ENCODE measurements around the gene ORC6.
A peak's percentile ranks its signal among the peaks of the same experiment; 100 is the strongest.
"Not testable (repeated sequence)": the region's sequence is repeated elsewhere in the genome, so short reads cannot be mapped to it uniquely, and the experiment has no call there.

Gene ORC6

GRCh38 chr16:46689365-46690280 lies at the start of gene ORC6:
Gene ORC6, plus strand, starts transcription at chr16:46689659. Its CDS starts 47 bp downstream, at chr16:46689706.
- peak; percentile 96 to 100 (median 100) for DNase-seq

- no peak for DNase-seq
These were observed 40.8 kb upstream of the ORC6 start for GRCh38 chr16:46648656-46649055.

- no peak for DNase-seq
These were observed 39.7 kb upstream of the ORC6 start for GRCh38 chr16:46649588-46650253.

- DNase-seq = no peak
These were observed 39.2 kb upstream of the ORC6 start for GRCh38 chr16:46650254-46650623.

GRCh38 chr16:46651305-46651704 lies 38.2 kb upstream of the ORC6 start:
- DNase-seq = no peak

GRCh38 chr16:46658925-46659324 lies 30.5 kb upstream of the ORC6 start:
- no peak for DNase-seq

- DNase-seq = no peak
These were observed 27.3 kb upstream of the ORC6 start for GRCh38 chr16:46662123-46662522.

GRCh38 chr16:46673320-46674013 lies 16.0 kb upstream of the ORC6 start:
- DNase-seq = peak in 4 of 6 experiments; percentile 19 to 47 (median 36)

GRCh38 chr16:46677943-46678342 lies 11.5 kb upstream of the ORC6 start:
- DNase-seq = not testable (repeated sequence)

- not testable (repeated sequence) for DNase-seq
These were observed 7.6 kb upstream of the ORC6 start for GRCh38 chr16:46681867-46682266.

- no peak for DNase-seq
These were observed 2.5 kb upstream of the ORC6 start for GRCh38 chr16:46686815-46687473.

- DNase-seq = no peak
These were observed 2.0 kb upstream of the ORC6 start for GRCh38 chr16:46687486-46687885.

GRCh38 chr16:46688101-46688653 lies 1.3 kb upstream of the ORC6 start:
- DNase-seq = peak in 1 of 6 experiments; percentile 38

GRCh38 chr16:46688654-46689364 lies 650 bp upstream of the ORC6 start, which contains the start of gene VPS35:
Gene VPS35, minus strand, starts transcription at chr16:46689178. Its CDS starts 45 bp downstream, at chr16:46689133.
- peak; percentile 99 to 100 (median 100) for DNase-seq

- no peak for DNase-seq
These were observed 1.1 kb downstream of the ORC6 start for GRCh38 chr16:46690281-46691178.

GRCh38 chr16:46691726-46692125 lies 2.3 kb downstream of the ORC6 start:
- DNase-seq = no peak

- no peak for DNase-seq
These were observed 4.1 kb downstream of the ORC6 start for GRCh38 chr16:46693598-46693997.

- no peak for DNase-seq
These were observed 6.5 kb downstream of the ORC6 start for GRCh38 chr16:46695937-46696336.

- no peak for DNase-seq
These were observed 7.5 kb downstream of the ORC6 start for GRCh38 chr16:46696957-46697356.

- no peak for DNase-seq
These were observed 10.6 kb downstream of the ORC6 start for GRCh38 chr16:46700048-46700447.

GRCh38 chr16:46701615-46702014 lies 12.2 kb downstream of the ORC6 start:
- no peak for DNase-seq
